Measurements from ENCODE around the gene MED10. TPM values are rescaled to one million over a fixed set of nuclear protein-coding genes. Genes with fewer than 3 reads are reported as not detected.

MED10 gene
- total and polyA plus RNA-seq, 7 donors = 18.8 to 98.1 (median 49.1) TPM

DNA sequence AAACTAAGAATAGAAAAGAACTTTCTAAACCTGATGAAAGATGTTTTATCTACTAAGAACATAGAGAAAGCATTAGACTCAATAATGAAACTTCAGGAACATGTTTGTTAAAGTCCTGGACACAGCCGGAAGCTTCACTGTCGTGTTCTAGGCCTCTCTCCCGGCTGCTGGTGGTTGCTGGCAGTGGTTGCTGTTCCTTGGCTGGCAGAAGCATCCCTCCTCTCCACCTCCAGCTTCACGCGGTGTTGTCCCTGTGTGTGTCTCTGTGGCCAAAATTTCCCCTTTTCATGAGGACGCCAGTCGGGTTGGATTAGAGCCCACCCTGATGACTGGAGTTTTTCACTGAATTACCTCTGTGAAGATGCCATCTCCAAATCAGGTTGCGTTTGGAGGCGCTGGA lies 6.5 kb upstream of the MED10 start:
- Histone ChIP-seq H3K36me3 (ENCODE audit: insufficient read depth in 1 of 2, low read depth in 1 of 2) (no peaks in the 10 kb centered on the region), H3K9me3 (no peaks in the 10 kb centered on the region), H3K27ac (no peak overlapping the region), H3K27me3 (ENCODE audit: insufficient read depth in 3 of 3, low read length in 2 of 3) (no peaks in the 10 kb centered on the region), H3K4me3 (no peak overlapping the region), H3K4me1 (no peaks in the 10 kb centered on the region)
- TF ChIP-seq, protein P1, sequence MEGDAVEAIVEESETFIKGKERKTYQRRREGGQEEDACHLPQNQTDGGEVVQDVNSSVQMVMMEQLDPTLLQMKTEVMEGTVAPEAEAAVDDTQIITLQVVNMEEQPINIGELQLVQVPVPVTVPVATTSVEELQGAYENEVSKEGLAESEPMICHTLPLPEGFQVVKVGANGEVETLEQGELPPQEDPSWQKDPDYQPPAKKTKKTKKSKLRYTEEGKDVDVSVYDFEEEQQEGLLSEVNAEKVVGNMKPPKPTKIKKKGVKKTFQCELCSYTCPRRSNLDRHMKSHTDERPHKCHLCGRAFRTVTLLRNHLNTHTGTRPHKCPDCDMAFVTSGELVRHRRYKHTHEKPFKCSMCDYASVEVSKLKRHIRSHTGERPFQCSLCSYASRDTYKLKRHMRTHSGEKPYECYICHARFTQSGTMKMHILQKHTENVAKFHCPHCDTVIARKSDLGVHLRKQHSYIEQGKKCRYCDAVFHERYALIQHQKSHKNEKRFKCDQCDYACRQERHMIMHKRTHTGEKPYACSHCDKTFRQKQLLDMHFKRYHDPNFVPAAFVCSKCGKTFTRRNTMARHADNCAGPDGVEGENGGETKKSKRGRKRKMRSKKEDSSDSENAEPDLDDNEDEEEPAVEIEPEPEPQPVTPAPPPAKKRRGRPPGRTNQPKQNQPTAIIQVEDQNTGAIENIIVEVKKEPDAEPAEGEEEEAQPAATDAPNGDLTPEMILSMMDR (IDR thresholded peaks at IDR 0.05) = no peak
- no peak for DNase-seq
- no peak for ATAC-seq
- intact Hi-C loops (cut with DNase I) = no loop called here
- WGBS, 3 donors = 76 to 85% (median 84%) methylated on average over 9 of the region's 9 CpGs

DNA sequence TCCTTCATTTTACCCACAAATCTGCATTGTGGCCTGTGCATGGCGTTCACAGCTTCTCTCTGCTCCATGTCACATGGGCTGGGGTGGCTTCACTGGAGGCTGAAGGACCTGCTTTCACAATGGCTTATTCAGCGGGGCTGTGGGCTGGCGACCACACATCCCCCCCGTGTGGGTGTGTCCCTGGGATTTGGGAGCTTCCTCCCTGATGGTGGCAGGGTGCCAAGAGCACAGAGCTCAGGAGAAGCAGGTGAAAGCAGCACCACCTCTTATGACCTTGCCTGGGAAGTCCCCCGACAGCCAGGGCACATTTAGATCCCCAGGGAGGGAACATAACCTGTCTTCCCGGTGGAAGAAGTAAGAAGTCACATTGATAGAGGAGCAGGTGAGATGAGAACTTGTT lies 5.0 kb upstream of the MED10 start:
- DNase-seq (no peak), ATAC-seq (no peak)
- Histone ChIP-seq H3K36me3 (ENCODE audit: insufficient read depth in 1 of 2, low read depth in 1 of 2) (no peaks in the 10 kb centered on the region), H3K4me3 (no peak overlapping the region), H3K27ac (no peak overlapping the region), H3K4me1 (no peaks in the 10 kb centered on the region), H3K27me3 (ENCODE audit: insufficient read depth in 3 of 3, low read length in 2 of 3) (no peaks in the 10 kb centered on the region), H3K9me3 (no peaks in the 10 kb centered on the region)
- intact Hi-C loops (cut with DNase I) = no loop called here
- 46 to 51% (median 48%) methylated on average over 6 of the region's 6 CpGs for WGBS, 3 donors
- TF ChIP-seq, protein P1 (IDR thresholded peaks at IDR 0.05) = no peak

DNA sequence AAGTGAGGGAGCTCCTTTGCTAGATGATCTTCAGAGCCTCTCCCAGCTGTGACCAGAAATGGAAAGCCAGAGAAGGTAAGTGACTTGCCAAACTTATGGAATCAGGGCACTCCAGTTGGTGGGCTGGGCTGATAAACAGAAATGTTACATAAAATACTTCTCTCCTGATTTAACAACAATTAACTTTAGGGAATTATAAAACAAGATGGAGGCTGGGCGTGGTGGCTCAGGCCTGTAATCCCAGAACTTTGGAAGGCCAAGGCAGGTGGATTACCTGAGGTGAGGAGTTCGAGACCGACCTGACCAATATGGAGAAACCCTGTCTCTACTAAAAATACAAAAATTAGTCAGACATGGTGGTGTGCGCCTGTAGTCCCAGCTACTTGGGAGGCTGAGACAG lies 899 bp upstream of the MED10 start:
- no peaks in the 10 kb centered on the region for H3K9me3 ChIP-seq
- no peaks in the 10 kb centered on the region for H3K27me3 ChIP-seq (ENCODE audit: insufficient read depth in 3 of 3, low read length in 2 of 3)
- TF ChIP-seq, protein P1 (IDR thresholded peaks at IDR 0.05) = no peak
- DNase-seq (no peak), ATAC-seq (no peak)
- H3K4me1 ChIP-seq = peaks cover 9% of the 10 kb centered on the region
- peak overlapping the region; percentile 95 for H3K27ac ChIP-seq
- peaks cover 0 to 28% of the 10 kb centered on the region in 2 donors for H3K36me3 ChIP-seq (ENCODE audit: insufficient read depth in 1 of 2, low read depth in 1 of 2)
- H3K4me3 ChIP-seq = peak overlapping the region; percentile 98
- WGBS, 3 donors = 97 to 98% (median 97%) methylated on average over 4 of the region's 4 CpGs
- intact Hi-C loops (cut with DNase I) = loop anchor here (5.0 to 10.0 kb wide), 4 partner anchors 66 to 884 kb away; partner anchors contain the start of gene UBE2QL1 (in 2 of the 2)

DNA sequence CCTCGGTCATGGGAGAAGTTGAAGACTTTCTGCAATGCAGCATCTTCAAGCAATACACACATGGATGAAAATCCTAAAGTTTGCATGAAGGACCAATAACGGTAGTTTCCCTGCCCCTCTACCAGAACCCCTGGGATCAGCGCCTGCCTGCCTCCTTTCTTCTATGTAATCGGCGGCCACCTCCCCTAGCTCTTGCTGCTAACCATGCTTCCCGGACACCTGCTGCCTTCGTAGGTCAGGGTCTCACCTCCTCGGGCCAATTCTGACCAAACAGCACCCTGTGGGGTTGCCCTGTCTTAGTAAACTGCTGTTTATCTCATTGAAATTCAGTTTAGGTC lies 388 bp upstream of the MED10 start:
- intact Hi-C loops (cut with DNase I) = loop anchor here (5.0 to 10.0 kb wide), 4 partner anchors 66 to 884 kb away; partner anchors contain the start of gene UBE2QL1 (in 2 of the 2)

More for the DNA sequence above, 388 bp upstream of the MED10 start:
- Histone ChIP-seq H3K9me3 (no peaks in the 10 kb centered on the region), H3K4me3 (peak overlapping the region; percentile 98), H3K4me1 (peaks cover 9% of the 10 kb centered on the region), H3K27me3 (ENCODE audit: insufficient read depth in 3 of 3, low read length in 2 of 3) (no peaks in the 10 kb centered on the region), H3K27ac (peak overlapping the region; percentile 95), H3K36me3 (ENCODE audit: insufficient read depth in 1 of 2, low read depth in 1 of 2) (peaks cover 0 to 33% of the 10 kb centered on the region in 2 donors)
- TF ChIP-seq, protein P1 (IDR thresholded peaks at IDR 0.05) = no peak
- 7% methylated on average over 8 of the region's 8 CpGs for WGBS, 3 donors
- DNase-seq = no peak
- peak in 3 of 4 donors; percentile 2 to 20 (median 16) for ATAC-seq
